Rectal smooth muscle tissue (tissue), 1 donor: ENCODE measurements around the gene IGF2.

Source experiments
- H3K27ac ChIP-seq: one replicate; pipeline ENCODE4 v1.7.0; 2013; ENCODE audit warnings: low read depth, low read length, inconsistent platforms
- H3K27me3 ChIP-seq: one replicate; pipeline ENCODE4 v1.7.0; 2013; ENCODE audit warnings: low read length; ENCODE audit not compliant: control insufficient read depth, insufficient read depth
- H3K36me3 ChIP-seq: one replicate; pipeline ENCODE4 v1.7.0; 2013; ENCODE audit warnings: low read length; ENCODE audit not compliant: control insufficient read depth, insufficient read depth
- H3K4me1 ChIP-seq: one replicate; pipeline ENCODE4 v1.7.0; 2013; ENCODE audit warnings: low read length; ENCODE audit not compliant: control insufficient read depth, insufficient read depth
- H3K4me3 ChIP-seq: one replicate; pipeline ENCODE4 v1.7.0; 2013; ENCODE audit warnings: low read length
- H3K9ac ChIP-seq: one replicate; pipeline ENCODE4 v1.7.0; 2013; ENCODE audit warnings: low read length

IGF2 gene

DNA sequence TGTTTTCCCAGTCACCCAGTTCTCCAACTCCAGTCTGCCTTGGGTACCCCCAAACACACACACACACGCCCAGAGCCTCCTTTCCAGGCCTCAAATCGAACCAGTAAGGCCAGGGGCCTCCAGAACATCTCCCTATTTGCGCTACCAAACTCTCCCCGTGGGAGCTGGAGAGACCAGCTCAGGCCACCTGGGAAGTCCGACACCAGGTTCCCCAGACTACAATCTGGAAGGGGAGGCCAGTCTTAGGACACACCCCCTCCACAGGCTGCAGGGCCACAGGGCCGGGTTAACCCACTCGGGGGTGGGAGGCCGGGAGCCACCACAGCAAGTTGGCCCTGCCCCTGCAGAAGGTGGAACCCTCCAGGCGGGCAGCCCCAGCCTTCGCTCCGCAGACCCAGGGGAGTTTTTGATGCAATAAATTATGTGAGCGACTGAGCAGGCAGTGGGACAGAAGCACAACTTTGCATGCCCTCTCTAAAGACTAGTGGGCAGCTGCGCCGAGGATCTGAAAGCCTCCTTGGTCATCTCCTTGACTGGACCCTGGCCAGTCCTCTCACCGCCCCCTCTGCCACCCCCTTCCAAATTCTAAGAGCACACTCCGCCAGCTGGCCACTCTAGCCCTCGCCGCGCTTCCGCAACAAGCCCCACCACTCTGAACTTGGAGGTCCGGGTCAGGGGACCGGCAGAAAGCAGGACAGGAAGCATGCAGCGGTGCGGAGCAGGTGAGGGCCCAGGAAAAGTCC is 2.8 kb downstream of the IGF2 start:
- Histone ChIP-seq H3K36me3 (no peaks in the 10 kb centered on the region), H3K4me3 (no peak overlapping the region), H3K27ac (no peak overlapping the region), H3K4me1 (no peaks in the 10 kb centered on the region), H3K27me3 (peaks cover 23% of the 10 kb centered on the region), H3K9ac (no peak overlapping the region)

DNA sequence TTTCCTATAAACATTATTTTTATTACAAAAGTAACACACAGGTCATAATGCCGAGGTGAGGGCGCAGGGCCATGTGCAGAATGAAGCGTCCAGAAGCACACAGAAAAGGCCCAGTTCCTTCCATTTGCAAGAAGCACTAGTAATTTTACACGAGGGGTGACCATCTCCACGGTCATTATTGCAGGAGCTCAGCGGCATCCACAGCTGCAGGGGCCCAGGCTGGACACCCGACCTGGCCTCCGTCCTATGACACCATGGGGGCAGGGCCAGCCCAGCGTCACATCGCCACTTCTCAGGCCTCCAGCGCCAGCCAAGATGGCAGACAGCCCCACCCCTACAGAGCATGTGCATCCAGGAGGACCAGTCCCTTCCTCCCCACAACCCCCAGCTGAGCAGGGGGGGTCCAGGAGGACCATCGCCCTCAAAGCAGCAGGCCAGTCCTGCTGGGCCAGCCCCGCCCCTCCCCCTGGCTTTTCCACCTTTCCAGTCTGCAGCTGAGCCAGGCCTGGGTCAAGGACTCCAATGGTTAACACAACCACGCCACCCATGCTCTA is 3.5 kb downstream of the IGF2 start:
- H3K36me3 ChIP-seq: no peaks in the 10 kb centered on the region
- H3K27ac ChIP-seq: no peak overlapping the region
- no peak overlapping the region for H3K9ac ChIP-seq
- H3K4me3 ChIP-seq: no peak overlapping the region
- peaks cover 21% of the 10 kb centered on the region for H3K27me3 ChIP-seq
- H3K4me1 ChIP-seq: no peaks in the 10 kb centered on the region

DNA sequence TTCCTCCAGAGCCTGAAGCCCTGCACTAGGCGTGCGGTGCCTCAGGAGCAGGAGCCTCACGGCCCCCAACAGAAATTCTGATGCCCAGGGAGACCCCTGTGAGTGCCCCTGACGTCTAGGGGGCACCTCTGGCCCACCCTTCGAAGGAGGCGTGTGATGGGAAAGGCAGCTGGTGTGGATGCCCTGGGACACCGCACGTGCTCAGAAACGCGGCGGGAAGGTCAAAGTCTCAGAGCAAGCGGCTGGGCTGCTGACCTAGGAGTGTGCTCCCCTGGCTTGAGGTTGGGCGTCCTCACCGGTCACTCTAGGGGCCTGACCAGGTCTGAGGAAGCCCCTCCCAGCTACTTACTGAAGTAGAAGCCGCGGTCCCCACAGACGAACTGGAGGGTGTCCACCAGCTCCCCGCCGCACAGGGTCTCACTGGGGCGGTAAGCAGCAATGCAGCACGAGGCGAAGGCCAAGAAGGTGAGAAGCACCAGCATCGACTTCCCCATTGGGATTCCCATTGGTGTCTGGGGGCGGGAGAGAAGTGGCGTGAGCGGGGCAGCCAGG is 4.1 kb downstream of the IGF2 start:
- Histone ChIP-seq H3K4me3 (no peak overlapping the region), H3K36me3 (no peaks in the 10 kb centered on the region), H3K4me1 (no peaks in the 10 kb centered on the region)

DNA sequence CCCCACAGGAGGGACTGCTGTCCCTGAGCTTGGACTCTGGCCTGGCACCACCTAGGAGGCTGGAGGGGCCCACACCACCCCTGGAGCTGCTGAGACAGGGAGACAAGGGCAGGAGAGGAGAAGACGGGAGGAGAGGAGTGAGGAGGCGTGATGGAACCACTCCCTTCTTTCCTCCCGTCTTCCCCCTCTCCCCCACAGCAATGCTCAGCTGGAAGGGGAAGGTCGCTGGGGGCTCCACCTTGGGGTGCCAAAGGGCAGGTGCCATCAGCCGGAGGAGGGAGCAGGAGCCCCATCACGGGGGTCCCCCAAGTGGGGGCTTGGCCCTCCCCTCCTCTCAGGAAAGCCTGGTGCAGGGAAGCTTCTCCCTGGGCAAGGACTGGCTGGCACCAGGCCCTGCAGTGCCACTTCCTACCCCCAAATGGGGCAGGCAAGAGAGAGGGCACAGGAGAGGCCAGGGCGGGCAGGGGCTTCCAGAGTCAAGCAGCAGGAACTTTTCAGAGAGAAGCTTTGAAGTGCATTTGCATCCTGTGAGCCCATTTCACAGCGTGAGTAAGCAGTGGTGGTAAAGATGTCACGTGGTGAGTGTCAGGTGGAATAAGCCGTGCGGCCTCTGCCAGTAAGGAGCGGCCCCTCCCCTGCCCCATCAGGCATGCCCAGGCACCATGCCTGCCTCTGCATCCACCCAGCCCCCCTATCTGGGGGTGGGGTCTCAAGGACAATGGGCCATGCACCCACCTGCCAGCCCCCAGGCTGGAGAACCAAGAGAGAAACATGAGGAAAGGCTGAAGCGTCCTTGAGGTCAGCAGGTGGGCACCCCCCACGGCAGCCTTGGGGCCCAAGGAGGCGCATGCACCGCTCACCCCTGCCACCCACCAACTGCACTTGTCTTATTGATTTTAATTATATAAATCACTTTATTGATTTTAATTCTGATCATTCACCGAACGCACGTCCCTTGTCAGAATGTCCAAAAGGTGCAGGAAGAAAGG is 4.9 kb downstream of the IGF2 start:
- H3K4me3 ChIP-seq: no peak overlapping the region
- no peaks in the 10 kb centered on the region for H3K4me1 ChIP-seq
- no peaks in the 10 kb centered on the region for H3K36me3 ChIP-seq
- no peak overlapping the region for H3K27ac ChIP-seq
- H3K27me3 ChIP-seq: peaks cover 19% of the 10 kb centered on the region
- H3K9ac ChIP-seq: no peak overlapping the region

More for the DNA sequence above, 4.1 kb downstream of the IGF2 start:
- H3K27ac ChIP-seq: no peak overlapping the region
- no peak overlapping the region for H3K9ac ChIP-seq
- H3K27me3 ChIP-seq: peaks cover 19% of the 10 kb centered on the region

- no peaks in the 10 kb centered on the region for H3K4me1 ChIP-seq
- H3K4me3 ChIP-seq: no peak overlapping the region
- H3K27me3 ChIP-seq: peaks cover 19% of the 10 kb centered on the region
Measured at GRCh38 chr11:2133241-2134021, 5.8 kb downstream of the IGF2 start.

DNA sequence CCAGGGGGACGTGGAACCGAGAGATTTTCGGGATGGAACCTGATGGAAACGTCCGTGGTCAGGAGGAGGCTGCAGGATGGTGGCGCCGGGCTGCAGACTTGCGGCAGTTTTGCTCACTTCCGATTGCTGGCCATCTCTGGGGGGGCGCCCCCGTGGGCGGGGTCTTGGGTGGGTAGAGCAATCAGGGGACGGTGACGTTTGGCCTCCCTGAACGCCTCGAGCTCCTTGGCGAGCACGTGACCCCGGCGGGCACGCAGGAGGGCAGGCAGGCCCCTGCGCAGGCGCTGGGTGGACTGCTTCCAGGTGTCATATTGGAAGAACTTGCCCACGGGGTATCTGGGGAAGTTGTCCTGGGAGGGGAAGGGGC is 6.3 kb downstream of the IGF2 start:
- H3K27me3 ChIP-seq: peaks cover 19% of the 10 kb centered on the region
- no peak overlapping the region for H3K4me3 ChIP-seq
- H3K36me3 ChIP-seq: no peaks in the 10 kb centered on the region
- H3K9ac ChIP-seq: no peak overlapping the region
- no peaks in the 10 kb centered on the region for H3K4me1 ChIP-seq
- no peak overlapping the region for H3K27ac ChIP-seq

More at GRCh38 chr11:2133241-2134021, 5.8 kb downstream of the IGF2 start:
- Histone ChIP-seq H3K9ac (no peak overlapping the region), H3K36me3 (no peaks in the 10 kb centered on the region), H3K27ac (no peak overlapping the region)

DNA sequence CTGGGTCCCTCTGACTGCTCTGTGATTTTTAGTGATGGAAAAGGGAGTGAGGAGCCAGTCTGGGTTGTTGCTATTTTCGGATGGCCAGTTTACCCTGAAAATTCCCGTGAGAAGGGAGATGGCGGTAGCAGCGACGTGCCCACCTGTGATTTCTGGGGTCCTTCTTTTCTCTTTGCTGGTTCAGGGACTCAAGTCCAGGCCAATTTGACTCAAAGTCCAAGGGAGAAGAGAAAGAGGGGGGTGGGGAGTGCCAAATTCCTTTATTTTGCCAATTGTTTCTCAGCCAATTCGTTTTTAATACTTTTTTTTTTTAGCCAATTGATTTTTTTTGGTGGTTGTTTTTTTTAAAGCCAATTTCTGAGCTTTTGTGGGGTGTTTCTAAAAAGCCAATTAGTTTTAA is 6.9 kb downstream of the IGF2 start:
- Histone ChIP-seq H3K4me1 (no peaks in the 10 kb centered on the region), H3K27me3 (peaks cover 14% of the 10 kb centered on the region), H3K36me3 (no peaks in the 10 kb centered on the region), H3K4me3 (no peak overlapping the region), H3K27ac (no peak overlapping the region), H3K9ac (no peak overlapping the region)

DNA sequence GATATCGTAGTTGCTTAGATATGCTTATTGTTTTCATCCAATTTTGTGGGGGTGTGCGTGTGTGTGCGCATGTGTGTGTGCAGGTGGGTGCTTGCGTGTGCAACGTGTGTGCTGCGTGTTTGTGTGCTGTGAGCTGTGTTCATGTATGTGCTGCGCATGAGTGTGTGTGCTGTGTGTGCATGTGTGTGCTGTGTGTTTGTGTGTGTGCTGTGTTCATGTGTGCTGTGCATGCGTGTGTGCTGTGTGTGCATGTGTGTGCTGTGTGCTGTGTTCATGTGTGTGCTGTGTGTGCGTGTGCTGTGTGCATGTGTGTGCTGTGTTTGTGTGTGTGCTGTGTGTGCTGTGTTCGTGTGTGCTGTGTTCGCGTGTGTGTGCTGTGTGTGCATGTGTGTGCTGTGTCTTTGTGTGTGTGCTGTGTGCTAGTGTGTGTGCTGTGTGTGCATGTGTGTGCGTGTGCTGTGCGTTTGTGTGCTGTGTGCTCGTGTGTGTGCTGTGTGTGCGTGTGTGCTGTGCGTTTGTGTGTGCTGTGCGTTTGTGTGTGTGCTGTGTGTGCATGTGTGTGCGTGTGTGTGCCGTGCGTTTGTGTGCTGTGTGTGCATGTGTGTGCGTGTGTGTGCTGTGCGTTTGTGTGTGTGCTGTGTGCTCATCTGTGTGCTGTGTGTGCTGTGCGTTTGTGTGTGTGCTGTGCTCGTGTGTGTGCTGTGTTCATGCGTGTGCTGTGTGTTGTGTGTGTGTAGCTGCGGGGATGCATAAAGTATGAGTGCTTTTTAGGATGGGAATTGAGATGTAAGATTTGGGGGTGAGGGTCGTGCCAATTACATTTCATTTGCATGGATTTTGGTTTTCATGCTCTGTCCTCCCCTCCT is 7.6 kb downstream of the IGF2 start:
- no peak overlapping the region for H3K9ac ChIP-seq
- H3K27ac ChIP-seq: no peak overlapping the region
- H3K4me1 ChIP-seq: no peaks in the 10 kb centered on the region
- H3K36me3 ChIP-seq: no peaks in the 10 kb centered on the region
- H3K27me3 ChIP-seq: peaks cover 14% of the 10 kb centered on the region
- H3K4me3 ChIP-seq: no peak overlapping the region

DNA sequence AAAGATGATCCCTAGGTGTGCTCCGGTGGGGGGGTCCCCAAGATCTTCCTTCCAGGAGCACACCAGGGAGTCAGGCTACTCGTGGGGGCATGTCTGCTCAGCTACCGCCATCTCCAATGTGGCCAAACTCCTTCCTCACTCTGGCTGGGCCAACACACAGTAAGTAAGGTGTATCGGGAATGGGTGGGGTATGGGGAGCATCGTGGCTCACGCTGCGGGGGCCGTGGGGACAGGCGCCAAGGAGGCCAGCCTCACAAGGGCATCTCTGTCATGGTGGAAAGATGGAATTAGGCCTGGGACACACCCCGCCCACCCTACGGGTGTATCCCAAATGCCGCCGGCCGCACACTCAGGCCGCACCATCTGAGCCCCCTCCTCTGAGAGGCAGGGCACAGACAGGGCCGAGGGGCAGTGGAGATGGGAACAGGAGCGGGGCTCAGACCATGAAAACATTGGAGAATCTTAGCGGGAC is 8.3 kb downstream of the IGF2 start:
- Histone ChIP-seq H3K4me3 (no peak overlapping the region), H3K4me1 (no peaks in the 10 kb centered on the region), H3K9ac (no peak overlapping the region), H3K27ac (no peak overlapping the region), H3K36me3 (no peaks in the 10 kb centered on the region), H3K27me3 (peaks cover 14% of the 10 kb centered on the region)

DNA sequence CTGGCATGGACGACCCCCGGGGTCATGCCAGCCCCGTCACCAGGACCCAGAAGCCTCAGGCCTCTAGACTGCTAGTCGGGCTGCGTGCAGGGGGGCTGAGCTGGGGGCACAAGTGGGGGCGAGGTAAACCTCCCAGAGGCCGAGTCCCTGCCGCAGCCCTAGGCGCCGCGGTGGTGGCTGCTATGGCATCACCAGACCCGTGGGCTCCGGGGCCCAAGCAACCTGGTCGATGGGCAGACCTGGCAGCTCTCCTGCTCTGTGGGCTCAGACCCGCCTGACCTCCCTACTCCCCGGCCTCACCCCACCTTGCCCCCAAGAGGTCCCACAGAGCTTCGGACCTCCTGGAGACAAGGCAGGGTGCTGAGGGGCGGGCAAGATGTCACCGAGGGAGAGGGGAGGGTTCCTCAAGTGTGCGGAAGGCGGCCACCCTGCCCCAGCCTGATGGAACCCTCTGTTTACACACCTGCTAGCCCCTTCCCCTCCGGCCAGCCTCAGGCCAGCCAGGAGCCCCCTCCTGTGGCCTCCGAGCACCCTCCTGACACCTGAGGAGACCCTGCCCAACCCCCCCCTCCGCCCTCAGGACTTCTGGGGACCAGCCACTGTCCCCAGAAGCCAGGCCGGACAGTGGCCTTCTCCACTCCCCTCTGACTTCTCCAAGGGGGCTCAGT is 9.4 kb downstream of the IGF2 start:
- Histone ChIP-seq H3K36me3 (no peaks in the 10 kb centered on the region), H3K4me1 (no peaks in the 10 kb centered on the region), H3K27ac (no peak overlapping the region), H3K27me3 (peaks cover 8% of the 10 kb centered on the region), H3K9ac (no peak overlapping the region), H3K4me3 (no peak overlapping the region)

DNA sequence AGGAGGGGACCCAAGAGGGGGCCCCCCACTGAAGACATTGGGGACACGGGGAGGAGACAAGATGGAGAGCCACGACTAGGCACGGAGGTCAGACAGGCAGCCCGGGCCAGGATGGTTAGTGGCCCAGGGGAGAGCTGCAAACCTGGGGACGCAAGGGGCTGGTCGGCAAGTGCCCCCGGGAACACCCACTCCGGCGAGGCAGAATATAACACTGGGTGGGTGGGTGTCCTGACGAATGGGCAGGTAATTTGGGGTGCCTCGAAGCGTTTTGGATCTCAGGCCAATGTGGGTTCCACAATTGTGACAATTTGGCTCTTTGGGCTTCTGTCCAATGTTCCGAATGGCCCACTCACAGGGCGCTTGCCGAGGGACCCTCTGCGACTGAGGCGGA is 9.9 kb downstream of the IGF2 start:
- Histone ChIP-seq H3K36me3 (no peaks in the 10 kb centered on the region), H3K27ac (no peak overlapping the region), H3K4me3 (no peak overlapping the region), H3K4me1 (no peaks in the 10 kb centered on the region), H3K9ac (no peak overlapping the region), H3K27me3 (peaks cover 8% of the 10 kb centered on the region)
